GM13976 (cell line): ENCODE measurements around the gene CXCR4.
A peak's percentile ranks its signal among the peaks of the same experiment; 100 is the strongest.

Experiments
- DNase-seq: peaks from one replicate; pipeline ENCODE4 v3.0.0; 2012; ENCODE audit warnings: low spot score
- in situ Hi-C: fragments of 300-500 bp; cut with MboI; formaldehyde crosslinking; loops from one replicate; pipeline ENCODE4 v1.12.0; 2022; ENCODE audit warnings: low sequenced_read_pairs, mixed read lengths, inconsistent platforms; ENCODE audit not compliant: unreplicated experiment
- TF ChIP-seq, protein P1 (sequence below): IDR thresholded peaks from 2 replicates; pipeline ENCODE4 v1.5.1; 2012; ENCODE audit warnings: borderline replicate concordance, mild to moderate bottlenecking; ENCODE audit not compliant: insufficient read depth; ENCODE audit errors: extremely low read depth, missing control alignments, control extremely low read depth

Gene CXCR4

DNA sequence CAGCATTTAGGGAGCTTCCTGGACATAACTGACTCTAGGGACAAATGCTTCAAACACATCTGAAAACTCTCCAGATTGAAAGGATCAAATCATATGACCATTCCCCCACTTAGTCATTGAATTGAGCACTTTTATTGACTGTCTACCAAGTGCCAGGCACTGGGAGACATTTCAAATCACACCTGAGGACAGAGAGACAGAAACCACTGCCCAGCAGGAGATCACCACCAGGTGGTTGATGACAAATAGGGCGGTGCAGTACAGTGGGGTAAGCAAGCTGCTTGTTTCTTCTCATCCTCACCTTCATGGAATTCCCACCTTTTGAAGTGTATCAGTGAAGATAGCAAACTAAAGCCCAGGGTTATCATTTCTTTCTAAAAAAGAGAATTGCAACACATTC lies 19.0 kb upstream of the CXCR4 start:
- TF ChIP-seq, protein P1, sequence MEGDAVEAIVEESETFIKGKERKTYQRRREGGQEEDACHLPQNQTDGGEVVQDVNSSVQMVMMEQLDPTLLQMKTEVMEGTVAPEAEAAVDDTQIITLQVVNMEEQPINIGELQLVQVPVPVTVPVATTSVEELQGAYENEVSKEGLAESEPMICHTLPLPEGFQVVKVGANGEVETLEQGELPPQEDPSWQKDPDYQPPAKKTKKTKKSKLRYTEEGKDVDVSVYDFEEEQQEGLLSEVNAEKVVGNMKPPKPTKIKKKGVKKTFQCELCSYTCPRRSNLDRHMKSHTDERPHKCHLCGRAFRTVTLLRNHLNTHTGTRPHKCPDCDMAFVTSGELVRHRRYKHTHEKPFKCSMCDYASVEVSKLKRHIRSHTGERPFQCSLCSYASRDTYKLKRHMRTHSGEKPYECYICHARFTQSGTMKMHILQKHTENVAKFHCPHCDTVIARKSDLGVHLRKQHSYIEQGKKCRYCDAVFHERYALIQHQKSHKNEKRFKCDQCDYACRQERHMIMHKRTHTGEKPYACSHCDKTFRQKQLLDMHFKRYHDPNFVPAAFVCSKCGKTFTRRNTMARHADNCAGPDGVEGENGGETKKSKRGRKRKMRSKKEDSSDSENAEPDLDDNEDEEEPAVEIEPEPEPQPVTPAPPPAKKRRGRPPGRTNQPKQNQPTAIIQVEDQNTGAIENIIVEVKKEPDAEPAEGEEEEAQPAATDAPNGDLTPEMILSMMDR = no peak
- no peak for DNase-seq
- in situ Hi-C loops = no loop called here

DNA sequence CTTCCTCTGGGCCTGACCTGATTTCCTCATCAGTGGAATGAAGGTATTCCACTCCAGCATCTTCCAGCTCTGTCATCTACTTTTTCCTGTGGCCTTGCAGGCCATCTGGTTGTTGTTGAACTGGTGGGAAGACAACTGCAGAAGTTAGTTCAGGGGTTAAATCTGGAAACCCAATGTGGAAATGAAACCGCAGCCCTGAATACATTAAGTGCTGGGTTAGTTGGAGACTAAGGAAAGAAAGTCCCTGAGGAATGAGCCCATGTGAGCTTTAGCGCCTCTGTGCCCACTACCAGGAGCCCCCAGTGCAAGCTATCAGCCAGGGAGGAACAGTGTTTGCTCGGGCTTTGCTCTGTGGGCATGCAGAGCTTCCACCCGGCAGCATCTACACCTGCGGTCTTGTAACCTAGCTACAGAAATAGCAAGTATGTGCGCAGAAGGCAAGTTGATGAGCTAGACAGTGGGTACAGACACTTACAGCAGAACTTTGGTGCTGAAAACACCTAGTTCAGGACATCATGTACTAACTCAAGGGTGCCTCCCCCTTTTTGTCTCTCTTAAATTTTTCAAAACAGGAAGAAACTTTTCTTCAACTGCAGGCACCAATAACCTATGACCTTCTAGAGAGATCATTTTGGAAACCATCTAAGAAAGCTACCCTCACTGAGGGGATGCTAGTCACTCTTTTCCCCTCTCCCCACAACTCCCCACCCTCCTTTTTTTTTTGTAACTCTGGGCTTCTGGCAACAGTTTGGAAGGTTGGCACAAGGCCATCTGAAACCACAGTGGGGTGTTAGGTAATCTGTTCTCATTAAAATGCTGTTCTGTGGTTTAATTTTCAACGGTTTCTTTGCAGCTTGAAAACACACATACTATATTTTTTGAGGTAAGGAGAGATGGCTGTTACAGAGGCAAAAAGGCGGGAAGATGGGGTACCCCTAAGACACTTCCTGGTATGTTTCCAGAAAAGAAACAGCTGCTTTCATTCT lies 18.3 kb upstream of the CXCR4 start:
- TF ChIP-seq, protein P1 = no peak
- in situ Hi-C loops = no loop called here
- DNase-seq = peak; percentile 44

DNA sequence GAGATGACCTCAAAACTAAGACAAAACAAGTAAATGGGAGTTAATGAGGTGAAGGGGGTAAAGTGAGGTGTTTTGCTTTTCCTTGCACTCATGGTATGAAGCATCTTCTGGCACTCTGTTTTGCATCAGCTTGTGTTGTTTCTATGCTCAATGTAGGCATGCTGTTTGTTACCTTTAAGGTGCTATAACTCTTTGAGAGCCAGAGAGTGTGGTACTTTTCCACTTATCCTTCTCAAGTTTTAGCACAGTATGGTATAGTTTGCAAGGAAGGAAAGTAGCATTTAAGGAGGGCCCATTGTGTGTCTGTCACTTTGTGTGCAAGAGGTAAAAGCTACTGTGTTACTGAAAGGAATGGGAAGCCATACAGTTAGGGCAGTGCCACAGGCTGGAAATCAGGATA lies 17.5 kb upstream of the CXCR4 start:
- in situ Hi-C loops = no loop called here
- TF ChIP-seq, protein P1 = no peak
- no peak for DNase-seq

DNA sequence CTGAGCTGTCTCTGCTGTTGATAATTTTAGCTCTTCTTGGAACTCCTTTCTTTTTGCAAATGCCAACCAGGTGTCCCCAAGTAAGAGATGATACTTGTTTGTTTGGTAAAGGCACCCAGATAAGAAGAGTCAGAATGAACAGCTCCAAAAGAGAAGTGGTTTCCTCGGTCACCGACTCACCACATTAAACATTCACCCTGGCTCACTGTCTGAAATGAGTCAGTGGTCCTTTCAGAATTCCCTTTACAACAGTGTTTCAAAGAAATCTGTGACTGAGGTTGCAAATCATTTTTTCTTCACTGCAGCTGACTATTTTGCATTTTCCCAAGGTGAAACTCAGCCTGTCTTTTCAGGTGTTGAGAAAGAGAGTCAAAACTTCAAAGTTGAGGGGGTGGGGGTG lies 16.2 kb upstream of the CXCR4 start:
- peak; percentile 30 for DNase-seq
- in situ Hi-C loops = loop anchor here (5.0 kb wide), 1 partner anchor 217 kb away; no protein-coding TSS in a partner anchor
- TF ChIP-seq, protein P1 = no peak

DNA sequence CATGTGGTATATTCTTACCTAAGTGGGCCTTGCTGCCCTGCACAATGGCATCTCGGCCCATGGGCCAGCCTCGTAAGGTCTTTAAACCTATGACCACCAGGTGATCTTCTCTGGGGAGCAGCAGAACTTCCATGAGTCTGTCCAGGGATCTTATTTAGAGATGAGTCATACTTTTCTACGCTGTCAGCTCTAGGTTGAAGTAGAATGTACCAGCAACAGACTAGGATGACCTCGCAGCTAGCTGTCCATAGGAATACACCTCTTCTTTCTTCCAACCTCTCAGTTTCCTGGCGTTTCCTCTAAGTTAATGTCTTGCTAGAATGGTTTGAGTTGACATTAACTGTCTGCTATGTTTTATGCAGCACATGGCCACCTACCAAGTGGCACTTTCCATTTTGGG lies 15.6 kb upstream of the CXCR4 start:
- TF ChIP-seq, protein P1 = no peak
- DNase-seq = no peak
- in situ Hi-C loops = loop anchor here (5.0 kb wide), 1 partner anchor 216 kb away; no protein-coding TSS in a partner anchor

DNA sequence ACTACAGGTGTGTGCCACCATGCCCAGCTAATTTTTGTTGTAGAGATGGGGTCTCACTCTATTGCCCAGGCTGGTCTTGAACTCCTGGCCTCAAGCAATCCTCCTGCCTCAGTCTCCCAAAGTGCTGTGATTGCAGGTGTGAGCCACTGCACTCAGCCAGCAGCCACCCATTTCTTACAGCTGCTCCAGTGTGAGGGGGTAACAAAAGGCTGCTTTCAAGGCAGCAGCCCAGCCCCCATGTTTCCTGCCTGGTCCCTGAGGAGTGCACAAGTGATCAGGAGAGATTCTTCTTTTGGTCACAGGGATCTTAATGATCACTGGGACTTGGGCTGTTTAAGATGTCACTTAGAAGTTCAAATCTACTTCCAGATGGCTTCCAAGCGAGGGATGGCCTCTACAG lies 15.2 kb upstream of the CXCR4 start:
- DNase-seq = no peak
- TF ChIP-seq, protein P1 = no peak
- in situ Hi-C loops = loop anchor here (5.0 kb wide), 1 partner anchor 216 kb away; no protein-coding TSS in a partner anchor
